Adipocyte (in vitro differentiated cells): ENCODE measurements around the gene DNAH6.

Experiments used
- DNase-seq: peaks from one replicate; pipeline ENCODE4 v3.0.0-alpha.2; 2015; ENCODE audit warnings: low read depth
- H3K27me3 ChIP-seq: replicated peaks from 2 replicates; pipeline ENCODE4 v1.7.0; 2013; ENCODE audit warnings: mild to moderate bottlenecking, low read length, moderate library complexity; ENCODE audit not compliant: control insufficient read depth, insufficient read depth
- H3K36me3 ChIP-seq: 2 replicates; pipeline ENCODE4 v1.7.0; 2013; ENCODE audit warnings: low read length, mild to moderate bottlenecking, moderate library complexity; ENCODE audit not compliant: control insufficient read depth, insufficient read depth, severe bottlenecking
- H3K4me1 ChIP-seq: 2 replicates; pipeline ENCODE4 v1.7.0; 2013; ENCODE audit warnings: mild to moderate bottlenecking, low read length, moderate library complexity; ENCODE audit not compliant: control insufficient read depth, insufficient read depth
- H3K4me3 ChIP-seq: 2 replicates; pipeline ENCODE4 v1.7.0; 2013; ENCODE audit warnings: mild to moderate bottlenecking, low read length, moderate library complexity
- H3K9ac ChIP-seq: 2 replicates; pipeline ENCODE4 v1.7.0; 2013; ENCODE audit warnings: mild to moderate bottlenecking, low read length, moderate library complexity
- H3K9me3 ChIP-seq: 2 replicates; pipeline ENCODE4 v1.7.0; 2013; ENCODE audit warnings: mild to moderate bottlenecking, low read length, moderate library complexity; ENCODE audit not compliant: control insufficient read depth

The DNAH6 gene

GRCh38 chr2:84782717-84783442 lies 266.6 kb downstream of the DNAH6 start:
- Histone ChIP-seq H3K27me3 (no peaks in the 10 kb centered on the region), H3K36me3 (no peaks in the 10 kb centered on the region), H3K4me3 (no peak overlapping the region), H3K9me3 (peaks cover 2% of the 10 kb centered on the region), H3K4me1 (no peaks in the 10 kb centered on the region), H3K9ac (no peak overlapping the region)
- no peak for DNase-seq

GRCh38 chr2:84785950-84786349 lies 269.7 kb downstream of the DNAH6 start:
- Histone ChIP-seq H3K36me3 (no peaks in the 10 kb centered on the region), H3K4me3 (no peak overlapping the region), H3K9me3 (no peaks in the 10 kb centered on the region), H3K4me1 (no peaks in the 10 kb centered on the region), H3K9ac (no peak overlapping the region), H3K27me3 (no peaks in the 10 kb centered on the region)
- DNase-seq: no peak

- Histone ChIP-seq H3K36me3 (no peaks in the 10 kb centered on the region), H3K4me1 (no peaks in the 10 kb centered on the region), H3K4me3 (no peak overlapping the region), H3K9me3 (no peaks in the 10 kb centered on the region), H3K9ac (no peak overlapping the region), H3K27me3 (no peaks in the 10 kb centered on the region)
- DNase-seq: no peak
These were observed 270.3 kb downstream of the DNAH6 start for GRCh38 chr2:84786601-84787000.

GRCh38 chr2:84788027-84788426 lies 271.7 kb downstream of the DNAH6 start:
- H3K9ac ChIP-seq: no peak overlapping the region

GRCh38 chr2:84788498-84788897 lies 272.2 kb downstream of the DNAH6 start:
- no peak overlapping the region for H3K9ac ChIP-seq
- H3K27me3 ChIP-seq: no peaks in the 10 kb centered on the region
- no peak overlapping the region for H3K4me3 ChIP-seq
- no peaks in the 10 kb centered on the region for H3K9me3 ChIP-seq
- no peaks in the 10 kb centered on the region for H3K36me3 ChIP-seq
- DNase-seq: no peak
- H3K4me1 ChIP-seq: no peaks in the 10 kb centered on the region

More at GRCh38 chr2:84788027-84788426, 271.7 kb downstream of the DNAH6 start:
- H3K4me3 ChIP-seq: no peak overlapping the region
- H3K9me3 ChIP-seq: no peaks in the 10 kb centered on the region
- H3K36me3 ChIP-seq: no peaks in the 10 kb centered on the region
- H3K4me1 ChIP-seq: no peaks in the 10 kb centered on the region
- no peak for DNase-seq
- H3K27me3 ChIP-seq: no peaks in the 10 kb centered on the region

GRCh38 chr2:84792856-84793522 lies 276.7 kb downstream of the DNAH6 start:
- DNase-seq: no peak
- H3K9ac ChIP-seq: no peak overlapping the region
- no peak overlapping the region for H3K4me3 ChIP-seq
- no peaks in the 10 kb centered on the region for H3K9me3 ChIP-seq
- no peaks in the 10 kb centered on the region for H3K4me1 ChIP-seq
- no peaks in the 10 kb centered on the region for H3K27me3 ChIP-seq
- no peaks in the 10 kb centered on the region for H3K36me3 ChIP-seq

GRCh38 chr2:84793641-84794040 lies 277.3 kb downstream of the DNAH6 start:
- no peak for DNase-seq
- no peaks in the 10 kb centered on the region for H3K27me3 ChIP-seq
- no peaks in the 10 kb centered on the region for H3K36me3 ChIP-seq
- H3K9me3 ChIP-seq: no peaks in the 10 kb centered on the region
- no peaks in the 10 kb centered on the region for H3K4me1 ChIP-seq
- no peak overlapping the region for H3K9ac ChIP-seq
- H3K4me3 ChIP-seq: no peak overlapping the region

GRCh38 chr2:84796798-84797197 lies 280.5 kb downstream of the DNAH6 start:
- peaks cover under 1% of the 10 kb centered on the region for H3K9me3 ChIP-seq
- H3K4me1 ChIP-seq: no peaks in the 10 kb centered on the region
- no peak overlapping the region for H3K4me3 ChIP-seq
- H3K36me3 ChIP-seq: no peaks in the 10 kb centered on the region
- no peaks in the 10 kb centered on the region for H3K27me3 ChIP-seq
- no peak overlapping the region for H3K9ac ChIP-seq
- DNase-seq: no peak

GRCh38 chr2:84797271-84797670 lies 281.0 kb downstream of the DNAH6 start:
- no peaks in the 10 kb centered on the region for H3K27me3 ChIP-seq
- H3K4me1 ChIP-seq: no peaks in the 10 kb centered on the region
- H3K9ac ChIP-seq: no peak overlapping the region
- no peak overlapping the region for H3K4me3 ChIP-seq
- no peaks in the 10 kb centered on the region for H3K36me3 ChIP-seq
- peaks cover 6% of the 10 kb centered on the region for H3K9me3 ChIP-seq
- DNase-seq: no peak

GRCh38 chr2:84799772-84800171 lies 283.5 kb downstream of the DNAH6 start:
- H3K9ac ChIP-seq: no peak overlapping the region
- H3K36me3 ChIP-seq: no peaks in the 10 kb centered on the region
- H3K4me1 ChIP-seq: no peaks in the 10 kb centered on the region
- H3K27me3 ChIP-seq: no peaks in the 10 kb centered on the region
- H3K9me3 ChIP-seq: peaks cover 9% of the 10 kb centered on the region
- DNase-seq: no peak
- H3K4me3 ChIP-seq: no peak overlapping the region

- no peak overlapping the region for H3K4me3 ChIP-seq
- no peaks in the 10 kb centered on the region for H3K27me3 ChIP-seq
- no peak overlapping the region for H3K9ac ChIP-seq
- H3K9me3 ChIP-seq: peaks cover 9% of the 10 kb centered on the region
- H3K36me3 ChIP-seq: no peaks in the 10 kb centered on the region
- peaks cover 4% of the 10 kb centered on the region for H3K4me1 ChIP-seq
- no peak for DNase-seq
These were observed 284.0 kb downstream of the DNAH6 start for GRCh38 chr2:84800194-84800805.
